Keratinocyte (primary cell): ENCODE measurements around the gene RNF149. TPM values are rescaled to one million over a fixed set of nuclear protein-coding genes. Genes with fewer than 3 reads are reported as not detected.

ENCODE experiments used
- DNase-seq: peaks from one replicate; pipeline ENCODE4 v3.0.0-alpha.2; 2011; ENCODE audit warnings: low read depth, missing footprints, low spot score
- FAIRE-seq: peaks from 2 replicates; lab custom pipeline; 2011; peaks lifted over from hg19 to GRCh38; lab: Jason Lieb, UNC
- H2AFZ ChIP-seq: 2 replicates; pipeline ENCODE4 v1.6.0; 2012; ENCODE audit warnings: low read length, control low read depth, inconsistent platforms; ENCODE audit not compliant: control insufficient read depth
- H3K27ac ChIP-seq: 2 replicates; pipeline ENCODE4 v1.5.1; 2011; ENCODE audit warnings: low read length; ENCODE audit not compliant: control insufficient read depth, insufficient read depth
- H3K27me3 ChIP-seq: 3 replicates; pipeline ENCODE4 v1.6.0; 2011; ENCODE audit warnings: low read length; ENCODE audit not compliant: control insufficient read depth, insufficient read depth; ENCODE audit errors: extremely low read depth
- H3K36me3 ChIP-seq, 2 experiments: 2 replicates in 1 of 2; 3 replicates in 1 of 2; pipeline ENCODE4 v1.5.1; 2011; ENCODE audit warnings: low read length in 2 of 2, mild to moderate bottlenecking in 1 of 2; ENCODE audit not compliant: control insufficient read depth in 2 of 2, insufficient read depth in 2 of 2; ENCODE audit errors: extremely low read depth in 1 of 2
- H3K4me1 ChIP-seq: 3 replicates; pipeline ENCODE4 v1.5.1; 2011; ENCODE audit warnings: low read length; ENCODE audit not compliant: control insufficient read depth, insufficient read depth; ENCODE audit errors: extremely low read depth
- H3K4me2 ChIP-seq: 3 replicates; pipeline ENCODE4 v1.6.0; 2011; ENCODE audit warnings: low read depth, low read length; ENCODE audit not compliant: control insufficient read depth, insufficient read depth; ENCODE audit errors: extremely low read depth
- H3K4me3 ChIP-seq, 3 experiments: fragments of 200-600 bp in 1 of 3; sonication (generic) in 1 of 3; 2 replicates in 2 of 3; 3 replicates in 1 of 3; pipeline ENCODE4 v1.5.1; 2011 to 2016; ENCODE audit warnings: low read length in 3 of 3, mild to moderate bottlenecking in 3 of 3, control low read depth in 2 of 3, inconsistent platforms in 1 of 3, low read depth in 1 of 3, mixed read lengths in 1 of 3, mixed run types in 1 of 3, moderate library complexity in 1 of 3; ENCODE audit not compliant: control insufficient read depth in 2 of 3, insufficient read depth in 2 of 3; ENCODE audit errors: extremely low read depth in 1 of 3
- H3K79me2 ChIP-seq: 2 replicates; pipeline ENCODE4 v1.6.0; 2012; ENCODE audit warnings: low read length; ENCODE audit not compliant: control insufficient read depth, insufficient read depth
- H3K9ac ChIP-seq: 3 replicates; pipeline ENCODE4 v1.6.0; 2011; ENCODE audit warnings: low read length; ENCODE audit not compliant: control insufficient read depth, insufficient read depth; ENCODE audit errors: extremely low read depth
- H3K9me1 ChIP-seq: 3 replicates; pipeline ENCODE4 v1.6.0; 2011; ENCODE audit warnings: low read length; ENCODE audit not compliant: control insufficient read depth, insufficient read depth; ENCODE audit errors: extremely low read depth
- H3K9me3 ChIP-seq: 2 replicates; pipeline ENCODE4 v1.5.1; 2012; ENCODE audit warnings: low read depth, low read length; ENCODE audit not compliant: control insufficient read depth
- H4K20me1 ChIP-seq: 3 replicates; pipeline ENCODE4 v1.6.0; 2011; ENCODE audit warnings: low read length; ENCODE audit not compliant: control insufficient read depth, insufficient read depth; ENCODE audit errors: extremely low read depth
- CTCF ChIP-seq, 3 experiments: IDR thresholded peaks in 1 of 3; conservative IDR thresholded peaks in 1 of 3; optimal IDR thresholded peaks in 1 of 3; 2 replicates in 2 of 3; 3 replicates in 1 of 3; pipeline versions ENCODE3 to v1.5.1; 2011; ENCODE audit warnings: low read length in 3 of 3, mild to moderate bottlenecking in 3 of 3, moderate library complexity in 2 of 3, control low read depth in 1 of 3, inconsistent platforms in 1 of 3; ENCODE audit not compliant: insufficient read depth in 2 of 3; ENCODE audit errors: extremely low read depth in 1 of 3
- EZH2 ChIP-seq: IDR thresholded peaks from one replicate; pipeline ENCODE4 v1.6.1; 2012; ENCODE audit warnings: inconsistent platforms, mild to moderate bottlenecking, low read length, moderate library complexity
- dilution Hi-C: fragments of 300-500 bp; cut with MboI; formaldehyde crosslinking; loops from one replicate; pipeline ENCODE4 v1.7.0; 2020; ENCODE audit warnings: low sequenced_read_pairs; ENCODE audit not compliant: extremely low pct_ligation_motif_present
- polyA plus RNA-seq, 5 experiments: library from polyadenylated mRNA; depleted of rRNA in 3 of 5; stranded (reverse) in 3 of 5; stranded (forward) in 1 of 5; unstranded in 1 of 5; fragments of >200 nt; gene quantifications; 1 replicate in 1 of 5; 2 replicates in 3 of 5; 3 replicates in 1 of 5; pipeline versions ENCODE4 v1.2.1 to v1.2.3, GENCODE V29; 2011 to 2012; ENCODE audit warnings: missing spikeins in 2 of 5, low read depth in 1 of 5, low replicate concordance in 1 of 5

The RNF149 gene
- polyA plus RNA-seq, 1 donor (not counting 4 experiments of a cell fraction or from before 2014, with no cell fraction given) = 68.0 TPM

GRCh38 chr2:101296371-101296770 is 12.1 kb downstream of the RNF149 start:
- FAIRE-seq (no peak), DNase-seq (no peak)
- H3K79me2 ChIP-seq = peaks cover 87% of the 10 kb centered on the region
- peaks cover 8 to 16% of the 10 kb centered on the region in 2 experiments for H3K36me3 ChIP-seq
- H3K4me1 ChIP-seq = no peaks in the 10 kb centered on the region
- no peak for TF ChIP-seq EZH2
- TF ChIP-seq CTCF (optimal IDR thresholded peaks at IDR 0.05 in 1 of 3, IDR thresholded peaks at IDR 0.05 in 1 of 3, conservative IDR thresholded peaks at IDR 0.05 in 1 of 3; ENCODE audit: extremely low read depth in 1 of 3, insufficient read depth in 2 of 3, low read length in 3 of 3) = no peak
- H3K9ac ChIP-seq = no peak overlapping the region
- peaks cover 20% of the 10 kb centered on the region for H4K20me1 ChIP-seq
- H3K27me3 ChIP-seq = no peaks in the 10 kb centered on the region
- H3K4me3 ChIP-seq = no peak overlapping the region
- H3K4me2 ChIP-seq = no peak overlapping the region
- no peak overlapping the region for H2AFZ ChIP-seq
- no peak overlapping the region for H3K27ac ChIP-seq
- H3K9me1 ChIP-seq = peaks cover 3% of the 10 kb centered on the region
- no peaks in the 10 kb centered on the region for H3K9me3 ChIP-seq
- dilution Hi-C loops = no loop called here

- Histone ChIP-seq H3K27ac (no peak overlapping the region), H3K27me3 (no peaks in the 10 kb centered on the region), H2AFZ (no peak overlapping the region), H3K79me2 (peaks cover 83% of the 10 kb centered on the region), H3K9ac (no peak overlapping the region), H3K36me3 (peaks cover 8 to 16% of the 10 kb centered on the region in 2 experiments), H3K9me1 (peaks cover 3% of the 10 kb centered on the region), H3K4me3 (no peak overlapping the region), H3K9me3 (no peaks in the 10 kb centered on the region), H3K4me1 (no peaks in the 10 kb centered on the region), H3K4me2 (no peak overlapping the region), H4K20me1 (peaks cover 20% of the 10 kb centered on the region)
- no peak for FAIRE-seq
- dilution Hi-C loops = no loop called here
- TF ChIP-seq CTCF (optimal IDR thresholded peaks at IDR 0.05 in 1 of 3, IDR thresholded peaks at IDR 0.05 in 1 of 3, conservative IDR thresholded peaks at IDR 0.05 in 1 of 3; ENCODE audit: extremely low read depth in 1 of 3, insufficient read depth in 2 of 3, low read length in 3 of 3) = no peak
- no peak for TF ChIP-seq EZH2
- DNase-seq = no peak
Measured at GRCh38 chr2:101295895-101296294, 12.6 kb downstream of the RNF149 start.
